SK-N-MC (cell line): Measurements from ENCODE around the gene FHAD1.

Experiments used
- EZH2 ChIP-seq: fragments of 200-600 bp; sonication (generic); IDR thresholded peaks from one replicate; pipeline ENCODE4 v1.6.1; 2017; ENCODE audit warnings: antibody characterized with exemption
- POLR2AphosphoS5 ChIP-seq: IDR thresholded peaks from 2 replicates; pipeline ENCODE4 v1.6.1; 2012; ENCODE audit warnings: mild to moderate bottlenecking, low read depth, low read length, borderline replicate concordance

- TF ChIP-seq POLR2AphosphoS5 (no peak), EZH2 (no peak)
Measured at GRCh38 chr1:15406614-15407559, 159.9 kb downstream of the FHAD1 start.
